Activated naive CD8-positive, alpha-beta T cell treated with anti-CD3 and anti-CD28 coated beads, Interleukin-2, amount 10 ng/mL, durations not matched to agents 7 days and 5 days (primary cell): Measurements from ENCODE around the gene ARMS2. TPM values are rescaled to one million over a fixed set of nuclear protein-coding genes. Genes with fewer than 3 reads are reported as not detected.

Experiments used
- ATAC-seq: fragments of 150-1000 bp; cut with Tn5 transposase; one replicate; pipeline ENCODE4 v1.10.0; 2021; ENCODE audit warnings: low read depth, moderate library complexity
- POLR2A ChIA-PET: fragments of 350-600 bp; sonication (Branson Sonifier 250); formaldehyde crosslinking; loops from one replicate; lab custom pipeline; 2021; ENCODE audit warnings: antibody characterized with exemption; lab: Charles Lee
- DNase-seq: peaks from one replicate; pipeline ENCODE4 v3.0.0; 2021
- H3K27ac Mint-ChIP-seq: one replicate; pipeline ENCODE4 v1.8.0; 2022; ENCODE audit warnings: mild to moderate bottlenecking, mixed read lengths
- H3K27me3 Mint-ChIP-seq: one replicate; pipeline ENCODE4 v1.8.0; 2022; ENCODE audit warnings: mild to moderate bottlenecking, moderate library complexity, mixed read lengths
- H3K36me3 Mint-ChIP-seq: one replicate; pipeline ENCODE4 v1.8.0; 2021; ENCODE audit warnings: mild to moderate bottlenecking, mixed read lengths
- H3K4me1 Mint-ChIP-seq: one replicate; pipeline ENCODE4 v1.8.0; 2021; ENCODE audit warnings: mixed read lengths
- H3K4me3 Mint-ChIP-seq: one replicate; pipeline ENCODE4 v1.8.0; 2022; ENCODE audit warnings: mild to moderate bottlenecking, moderate library complexity, mixed read lengths
- H3K9me3 Mint-ChIP-seq: one replicate; pipeline ENCODE4 v1.8.0; 2021; ENCODE audit warnings: mixed read lengths
- total RNA-seq, 2 experiments: library from RNA; stranded (reverse); gene quantifications; one replicate each; pipeline ENCODE4 v1.2.3, GENCODE V29; 2021

ARMS2 gene
- total RNA-seq, 2 experiments from 2014 or later, result not detected

GRCh38 chr10:122495406-122496340, 41.2 kb downstream of the ARMS2 start:
- H3K36me3 Mint-ChIP-seq, result no peaks in the 10 kb centered on the region
- H3K27me3 Mint-ChIP-seq, result peaks cover 23% of the 10 kb centered on the region
- no peaks in the 10 kb centered on the region for H3K9me3 Mint-ChIP-seq
- DNase-seq (no peak), ATAC-seq (no peak)
- POLR2A ChIA-PET, result interaction anchor here (1.1 kb wide), 1 partner anchor 17 kb away, joined by 3 read pairs; no protein-coding TSS in a partner anchor
- no peak overlapping the region for H3K27ac Mint-ChIP-seq
- peaks cover 13% of the 10 kb centered on the region for H3K4me1 Mint-ChIP-seq
- H3K4me3 Mint-ChIP-seq, result peak overlapping the region; percentile 29

- ATAC-seq, result no peak
- POLR2A ChIA-PET, result no interaction called here
These were observed 42.8 kb downstream of the ARMS2 start for GRCh38 chr10:122497241-122497640.

DNA sequence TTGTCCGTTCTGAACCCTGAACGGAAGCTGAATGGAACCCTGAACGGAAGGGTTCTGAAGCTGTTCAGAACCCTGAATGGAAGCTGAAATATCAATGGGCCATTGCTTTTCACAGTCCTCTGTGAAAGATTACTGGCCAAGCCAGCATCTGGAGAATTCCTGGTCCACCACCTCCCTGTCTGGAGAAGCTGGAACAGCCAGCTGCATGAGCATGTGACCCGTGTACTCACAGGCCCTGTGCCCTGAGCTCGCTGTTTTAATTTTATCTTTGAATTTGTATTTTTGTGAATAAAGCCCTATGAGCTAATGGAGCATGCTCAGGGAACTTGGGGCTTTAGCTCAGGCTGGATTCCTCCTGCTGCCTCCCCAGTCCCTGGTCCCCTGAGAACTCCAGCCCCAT, 44.1 kb downstream of the ARMS2 start:
- H3K27ac Mint-ChIP-seq, result no peak overlapping the region
- no peak overlapping the region for H3K4me3 Mint-ChIP-seq
- peaks cover 11% of the 10 kb centered on the region for H3K4me1 Mint-ChIP-seq
- POLR2A ChIA-PET, result no interaction called here
- H3K36me3 Mint-ChIP-seq, result no peaks in the 10 kb centered on the region
- no peak for DNase-seq
- peaks cover 19% of the 10 kb centered on the region for H3K27me3 Mint-ChIP-seq
- ATAC-seq, result no peak
- H3K9me3 Mint-ChIP-seq, result no peaks in the 10 kb centered on the region

More at GRCh38 chr10:122497241-122497640, 42.8 kb downstream of the ARMS2 start:
- no peak overlapping the region for H3K4me3 Mint-ChIP-seq
- H3K27ac Mint-ChIP-seq, result no peak overlapping the region
- H3K4me1 Mint-ChIP-seq, result peaks cover 11% of the 10 kb centered on the region
- no peaks in the 10 kb centered on the region for H3K9me3 Mint-ChIP-seq
- no peaks in the 10 kb centered on the region for H3K36me3 Mint-ChIP-seq
- H3K27me3 Mint-ChIP-seq, result peaks cover 19% of the 10 kb centered on the region
- DNase-seq, result no peak

- POLR2A ChIA-PET, result no interaction called here
- Mint-ChIP-seq H3K9me3 (no peaks in the 10 kb centered on the region), H3K4me3 (no peak overlapping the region), H3K36me3 (no peaks in the 10 kb centered on the region), H3K27me3 (peaks cover 15% of the 10 kb centered on the region), H3K4me1 (peaks cover 11% of the 10 kb centered on the region), H3K27ac (no peak overlapping the region)
- ATAC-seq (no peak), DNase-seq (no peak)
These were observed 44.6 kb downstream of the ARMS2 start for GRCh38 chr10:122499012-122499411.

- POLR2A ChIA-PET, result no interaction called here
- Mint-ChIP-seq H3K4me3 (no peak overlapping the region), H3K9me3 (no peaks in the 10 kb centered on the region), H3K27me3 (peaks cover 10% of the 10 kb centered on the region), H3K27ac (no peak overlapping the region), H3K4me1 (peaks cover 11% of the 10 kb centered on the region), H3K36me3 (no peaks in the 10 kb centered on the region)
- DNase-seq (no peak), ATAC-seq (no peak)
These were observed 45.1 kb downstream of the ARMS2 start for GRCh38 chr10:122499491-122499941.

GRCh38 chr10:122500194-122500593, 45.7 kb downstream of the ARMS2 start:
- Mint-ChIP-seq H3K4me3 (no peak overlapping the region), H3K27ac (no peak overlapping the region), H3K9me3 (no peaks in the 10 kb centered on the region), H3K27me3 (peaks cover 10% of the 10 kb centered on the region), H3K36me3 (no peaks in the 10 kb centered on the region), H3K4me1 (peaks cover 11% of the 10 kb centered on the region)
- POLR2A ChIA-PET, result no interaction called here
- DNase-seq, result no peak
- ATAC-seq, result no peak

DNA sequence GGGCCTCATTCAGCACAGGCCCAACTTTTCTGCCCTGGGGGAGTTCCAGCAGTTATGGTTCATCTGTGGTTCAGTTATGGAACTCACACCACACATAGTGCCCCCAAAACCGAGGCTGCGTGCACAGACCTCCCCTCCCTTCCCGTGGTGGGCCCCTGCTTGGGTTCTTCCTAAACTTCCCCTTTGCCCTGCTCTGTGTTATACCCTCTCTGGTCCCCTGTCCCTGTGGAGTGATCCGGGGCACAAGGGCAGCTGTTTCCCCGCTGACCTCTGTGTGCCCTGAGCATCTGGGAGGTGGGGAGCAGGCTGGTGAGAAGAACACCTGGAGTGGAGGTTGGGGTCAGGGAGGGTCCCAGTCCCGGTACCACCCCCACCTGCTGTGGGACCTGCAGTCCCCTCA, 46.3 kb downstream of the ARMS2 start:
- no peaks in the 10 kb centered on the region for H3K9me3 Mint-ChIP-seq

DNA sequence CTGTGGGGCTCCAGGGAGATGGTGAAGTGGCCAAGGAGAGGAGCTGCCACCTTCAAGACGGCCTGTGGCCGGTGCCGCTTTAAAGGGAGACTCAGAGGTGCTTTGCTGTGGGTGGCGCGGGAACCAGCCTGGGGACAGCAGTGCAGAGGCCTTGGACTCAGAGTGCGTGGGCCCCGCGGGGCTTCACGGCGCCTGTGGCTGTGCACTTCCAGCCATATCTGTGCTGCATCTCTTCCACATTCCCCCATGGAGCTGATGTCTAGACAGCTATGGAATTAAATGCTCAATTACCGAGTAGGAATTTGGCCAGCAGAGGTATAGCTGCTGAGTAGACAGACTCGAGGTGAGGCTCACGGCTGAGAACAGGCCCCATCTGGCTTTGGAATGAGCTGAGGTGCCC, 48.6 kb downstream of the ARMS2 start:
- no peaks in the 10 kb centered on the region for H3K4me1 Mint-ChIP-seq
- no peak overlapping the region for H3K4me3 Mint-ChIP-seq
- peaks cover 6% of the 10 kb centered on the region for H3K27me3 Mint-ChIP-seq
- POLR2A ChIA-PET, result no interaction called here
- no peaks in the 10 kb centered on the region for H3K36me3 Mint-ChIP-seq
- no peak overlapping the region for H3K27ac Mint-ChIP-seq
- ATAC-seq (no peak), DNase-seq (no peak)
- H3K9me3 Mint-ChIP-seq, result no peaks in the 10 kb centered on the region

More for the DNA sequence above, 46.3 kb downstream of the ARMS2 start:
- no peak overlapping the region for H3K27ac Mint-ChIP-seq
- ATAC-seq, result no peak
- H3K4me3 Mint-ChIP-seq, result no peak overlapping the region
- H3K4me1 Mint-ChIP-seq, result peaks cover 10% of the 10 kb centered on the region
- POLR2A ChIA-PET, result no interaction called here
- no peaks in the 10 kb centered on the region for H3K36me3 Mint-ChIP-seq
- H3K27me3 Mint-ChIP-seq, result peaks cover 10% of the 10 kb centered on the region
- no peak for DNase-seq

GRCh38 chr10:122503886-122504609, 49.6 kb downstream of the ARMS2 start:
- H3K27ac Mint-ChIP-seq, result no peak overlapping the region
- H3K4me3 Mint-ChIP-seq, result no peak overlapping the region
- POLR2A ChIA-PET, result no interaction called here
- DNase-seq (no peak), ATAC-seq (no peak)
- no peaks in the 10 kb centered on the region for H3K36me3 Mint-ChIP-seq
- no peaks in the 10 kb centered on the region for H3K4me1 Mint-ChIP-seq
- peaks cover 5% of the 10 kb centered on the region for H3K27me3 Mint-ChIP-seq
- no peaks in the 10 kb centered on the region for H3K9me3 Mint-ChIP-seq

DNA sequence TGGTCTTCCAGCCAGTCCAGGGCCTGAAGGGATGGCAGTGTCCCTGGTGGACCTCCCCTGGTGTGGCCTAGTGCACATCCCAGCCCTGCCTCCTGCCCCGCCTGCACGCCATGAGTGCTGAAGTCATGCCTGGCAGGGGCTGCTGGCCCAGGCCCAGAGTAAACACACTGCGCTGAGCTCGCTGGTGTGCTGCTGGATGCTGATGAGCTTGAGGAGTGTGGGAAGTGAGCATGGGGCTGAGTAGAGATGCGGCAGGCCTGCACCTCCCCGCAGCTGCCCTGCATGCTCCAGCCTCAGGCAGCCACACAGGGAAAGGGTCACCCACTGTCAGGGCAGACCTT, 50.1 kb downstream of the ARMS2 start:
- Mint-ChIP-seq H3K4me1 (no peaks in the 10 kb centered on the region), H3K36me3 (no peaks in the 10 kb centered on the region), H3K27me3 (peaks cover 5% of the 10 kb centered on the region), H3K9me3 (no peaks in the 10 kb centered on the region), H3K27ac (no peak overlapping the region), H3K4me3 (no peak overlapping the region)
- POLR2A ChIA-PET, result no interaction called here
- no peak for DNase-seq
- no peak for ATAC-seq

GRCh38 chr10:122505011-122505410, 50.6 kb downstream of the ARMS2 start:
- ATAC-seq (no peak), DNase-seq (no peak)
- Mint-ChIP-seq H3K4me3 (no peak overlapping the region), H3K9me3 (no peaks in the 10 kb centered on the region), H3K27me3 (peaks cover 5% of the 10 kb centered on the region), H3K4me1 (no peaks in the 10 kb centered on the region), H3K27ac (no peak overlapping the region), H3K36me3 (no peaks in the 10 kb centered on the region)
- POLR2A ChIA-PET, result no interaction called here

DNA sequence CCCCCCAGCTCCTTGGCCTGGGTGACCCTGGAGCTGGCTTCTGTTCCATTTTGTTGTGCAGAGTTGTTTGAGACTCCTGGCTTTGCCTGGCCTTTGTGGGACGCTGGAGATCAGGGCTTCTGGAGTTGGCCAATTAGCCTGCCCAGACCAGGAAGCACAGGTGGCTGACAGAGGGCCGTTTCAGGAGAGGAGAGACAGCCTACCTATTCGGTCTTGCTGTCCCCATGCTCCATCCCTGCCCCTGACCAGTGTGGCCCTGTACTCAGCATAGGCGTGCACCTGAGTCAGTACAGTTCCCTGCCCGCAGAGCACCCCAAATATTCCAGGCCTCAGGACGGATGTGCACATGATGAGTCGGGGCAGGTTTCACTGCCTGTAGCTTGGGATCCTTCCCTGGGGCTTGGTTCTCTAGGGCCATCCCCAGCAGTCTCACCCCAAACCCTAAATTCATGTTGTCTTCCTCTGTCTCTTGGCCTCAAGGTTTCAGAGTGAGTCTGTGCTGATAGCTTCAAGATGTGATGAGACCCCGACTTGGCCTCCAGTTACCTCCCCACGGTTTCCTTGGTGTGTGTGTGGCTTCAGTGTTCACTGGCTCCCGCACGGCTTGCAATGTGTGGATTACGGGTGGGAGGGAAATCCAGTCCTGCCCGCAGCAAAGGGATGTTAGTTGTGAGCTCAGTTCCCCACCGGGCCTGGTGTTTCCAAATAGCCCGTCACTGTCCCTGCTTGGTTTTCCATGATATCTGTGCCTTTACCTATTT, 51.6 kb downstream of the ARMS2 start:
- ATAC-seq (no peak), DNase-seq (no peak)
- Mint-ChIP-seq H3K36me3 (no peaks in the 10 kb centered on the region), H3K9me3 (no peaks in the 10 kb centered on the region), H3K27ac (no peak overlapping the region), H3K27me3 (peaks cover 5% of the 10 kb centered on the region), H3K4me3 (no peak overlapping the region), H3K4me1 (no peaks in the 10 kb centered on the region)
- POLR2A ChIA-PET, result no interaction called here
